Endothelial cell of umbilical vein (primary cell): ENCODE data around the gene LYSMD4. TPM values are rescaled to one million over a fixed set of nuclear protein-coding genes. Genes with fewer than 3 reads are reported as not detected.

Experiments
- BruUV-seq: library from RNA; stranded (reverse); fragments of 400-500 nt; replicated peaks from 2 replicates; lab custom pipeline; 2021; lab: Mats Ljungman, UMichigan
- CTCF ChIA-PET: fragments of 300-600, 350-600 bp; sonication (Branson Sonifier 250); formaldehyde crosslinking; loops from one replicate; lab custom pipeline; 2021; ENCODE audit warnings: antibody characterized with exemption, inconsistent platforms; lab: Charles Lee
- POLR2A ChIA-PET: fragments of 300-600, 350-600 bp; sonication (Branson Sonifier 250); formaldehyde crosslinking; loops from one replicate; lab custom pipeline; 2021; ENCODE audit warnings: antibody characterized with exemption, inconsistent platforms; lab: Charles Lee
- DNase-seq: peaks from one replicate; pipeline ENCODE4 v3.0.0-alpha.2; 2011; ENCODE audit warnings: low read depth, low spot score
- FAIRE-seq: peaks from 2 replicates; lab custom pipeline; 2011; peaks lifted over from hg19 to GRCh38; lab: Jason Lieb, UNC
- H2AFZ ChIP-seq: 2 replicates; pipeline ENCODE4 v1.6.0; 2012; ENCODE audit warnings: low read depth, low read length, control low read depth, inconsistent platforms
- H3K27ac ChIP-seq: 2 replicates; pipeline ENCODE4 v1.5.1; 2011; ENCODE audit warnings: low read depth, mild to moderate bottlenecking, control low read depth, low read length, moderate library complexity; ENCODE audit not compliant: insufficient read depth
- H3K27me3 ChIP-seq, 2 experiments: 2 replicates each; pipeline versions ENCODE4 v1.6.0 to v1.6.1; 2011; ENCODE audit warnings: low read length in 2 of 2, mixed read lengths in 1 of 2; ENCODE audit not compliant: control insufficient read depth in 2 of 2, insufficient read depth in 2 of 2
- H3K36me3 ChIP-seq, 2 experiments: 2 replicates in 1 of 2; 3 replicates in 1 of 2; pipeline ENCODE4 v1.5.1; 2011; ENCODE audit warnings: low read length in 2 of 2, mild to moderate bottlenecking in 1 of 2, moderate library complexity in 1 of 2; ENCODE audit not compliant: control insufficient read depth in 2 of 2, insufficient read depth in 2 of 2; ENCODE audit errors: extremely low read depth in 1 of 2
- H3K4me1 ChIP-seq: 3 replicates; pipeline ENCODE4 v1.5.1; 2011; ENCODE audit warnings: mild to moderate bottlenecking, low read length; ENCODE audit not compliant: control insufficient read depth, insufficient read depth; ENCODE audit errors: extremely low read depth
- H3K4me2 ChIP-seq: 2 replicates; pipeline ENCODE4 v1.6.1; 2011; ENCODE audit warnings: low read length, control low read depth, mixed read lengths; ENCODE audit not compliant: insufficient read depth
- H3K4me3 ChIP-seq, 3 experiments: fragments of 200-600 bp in 1 of 3; sonication (generic), shearing (Covaris generic) in 1 of 3; replicated peaks in 1 of 3; 2 replicates each; pipeline ENCODE4 v1.5.1; 2011 to 2016; ENCODE audit warnings: control low read depth in 3 of 3, low read length in 3 of 3, mild to moderate bottlenecking in 2 of 3, inconsistent platforms in 1 of 3, low read depth in 1 of 3, moderate library complexity in 1 of 3; ENCODE audit not compliant: insufficient read depth in 1 of 3
- H3K79me2 ChIP-seq: 2 replicates; pipeline ENCODE4 v1.6.0; 2012; ENCODE audit warnings: low read length, inconsistent platforms; ENCODE audit not compliant: control insufficient read depth, insufficient read depth
- H3K9ac ChIP-seq: replicated peaks from 2 replicates; pipeline ENCODE3; 2011; ENCODE audit warnings: low read length, control low read depth; ENCODE audit not compliant: insufficient read depth; ENCODE audit errors: extremely low read depth
- H3K9me1 ChIP-seq: replicated peaks from 3 replicates; pipeline ENCODE4 v1.6.0; 2011; ENCODE audit warnings: mild to moderate bottlenecking, low read length; ENCODE audit not compliant: control insufficient read depth, insufficient read depth; ENCODE audit errors: extremely low read depth
- H3K9me3 ChIP-seq: replicated peaks from 2 replicates; pipeline ENCODE4 v1.5.1; 2012; ENCODE audit warnings: low read length, inconsistent platforms; ENCODE audit not compliant: control insufficient read depth, insufficient read depth
- H4K20me1 ChIP-seq: replicated peaks from 2 replicates; pipeline ENCODE3; 2011; ENCODE audit warnings: mild to moderate bottlenecking, low read length; ENCODE audit not compliant: control insufficient read depth, insufficient read depth; ENCODE audit errors: extremely low read depth
- CTCF ChIP-seq, 2 donors: IDR thresholded peaks; 1 replicate in 1 of 2; 2 replicates in 1 of 2; pipeline ENCODE4 v1.5.1; 2011; ENCODE audit warnings: low read length in 2 of 2, mild to moderate bottlenecking in 2 of 2, moderate library complexity in 2 of 2, control low read depth in 1 of 2, inconsistent platforms in 1 of 2, low read depth in 1 of 2; ENCODE audit not compliant: insufficient read depth in 1 of 2; ENCODE audit errors: extremely low read depth in 1 of 2
- EZH2 ChIP-seq: IDR thresholded peaks from 2 replicates; pipeline ENCODE4 v1.6.1; 2012; ENCODE audit warnings: borderline replicate concordance, low read depth, mild to moderate bottlenecking, moderate library complexity, low read length, inconsistent platforms; ENCODE audit not compliant: severe bottlenecking
- FOS ChIP-seq: IDR thresholded peaks from 2 replicates; pipeline ENCODE4 v1.6.1; 2011; ENCODE audit warnings: mild to moderate bottlenecking, low read length, moderate library complexity, borderline replicate concordance; ENCODE audit not compliant: insufficient read depth
- GATA2 ChIP-seq: IDR thresholded peaks from 2 replicates; pipeline ENCODE4 v1.7.0; 2011; ENCODE audit warnings: low read depth, mild to moderate bottlenecking, moderate library complexity, mixed read lengths, low read length; ENCODE audit not compliant: insufficient read length, insufficient read depth
- JUN ChIP-seq: IDR thresholded peaks from 2 replicates; pipeline ENCODE4 v1.6.1; 2011; ENCODE audit warnings: borderline replicate concordance, low read depth; ENCODE audit not compliant: insufficient read length, insufficient read depth
- MAX ChIP-seq: IDR thresholded peaks from 2 replicates; pipeline ENCODE4 v1.6.1; 2011; ENCODE audit not compliant: insufficient read depth, insufficient read length
- MYC ChIP-seq: IDR thresholded peaks from one replicate; pipeline ENCODE4 v1.6.1; 2011; ENCODE audit warnings: mild to moderate bottlenecking, low read depth, low read length
- POLR2A ChIP-seq: IDR thresholded peaks from 2 replicates; pipeline ENCODE4 v1.6.1; 2012; ENCODE audit warnings: low read depth, mild to moderate bottlenecking, control low read depth, low read length
- POLR2AphosphoS5 ChIP-seq: IDR thresholded peaks from 2 replicates; pipeline ENCODE4 v1.6.1; 2012; ENCODE audit warnings: low read depth, mild to moderate bottlenecking, control low read depth, low read length, moderate library complexity; ENCODE audit not compliant: insufficient read depth
- dilution Hi-C: fragments of 300-500 bp; cut with MboI; formaldehyde crosslinking; loops from one replicate; pipeline ENCODE4 v1.15.0; 2019; ENCODE audit warnings: low sequenced_read_pairs; ENCODE audit not compliant: extremely low pct_ligation_motif_present
- intact Hi-C: fragments of 100-400 bp; cut with micrococcal nuclease; formaldehyde crosslinking; loops from one replicate; pipeline ENCODE4 v1.10.0; 2022
- polyA plus RNA-seq, 4 experiments: library from polyadenylated mRNA; depleted of rRNA in 3 of 4; stranded (reverse) in 3 of 4; unstranded in 1 of 4; fragments of >200 nt; gene quantifications; 2 replicates each; pipeline versions ENCODE4 v1.2.1 to v1.2.3, GENCODE V29; 2011 to 2012; ENCODE audit warnings: missing spikeins in 1 of 4
- small RNA-seq: library from RNA; depleted of rRNA; stranded (forward); fragments of <200 nt; gene quantifications from one replicate; pipeline ENCODE3, GENCODE V24; 2012; ENCODE audit warnings: low replicate concordance, low read depth; ENCODE audit not compliant: insufficient read depth, insufficient read length
- total RNA-seq: library from RNA; stranded (reverse); gene quantifications from 2 replicates; pipeline ENCODE4 v1.2.3, GENCODE V29; 2021

LYSMD4 gene
- total and polyA plus RNA-seq, 2 donors (not counting 3 experiments of a cell fraction or from before 2014, with no cell fraction given): 7.0 to 7.1 TPM

- ChIA-PET POLR2A (no interaction called here), CTCF (no interaction called here)
- Histone ChIP-seq H3K9me3 (no peaks in the 10 kb centered on the region), H3K9ac (no peak overlapping the region), H3K4me1 (peaks cover 12% of the 10 kb centered on the region), H3K9me1 (no peaks in the 10 kb centered on the region), H4K20me1 (no peaks in the 10 kb centered on the region), H3K4me3 (no peak overlapping the region), H2AFZ (no peak overlapping the region), H3K27me3 (no peaks in the 10 kb centered on the region), H3K27ac (no peak overlapping the region), H3K4me2 (no peak overlapping the region), H3K36me3 (peaks cover 1 to 8% of the 10 kb centered on the region in 2 experiments), H3K79me2 (no peaks in the 10 kb centered on the region)
- DNase-seq: no peak
- no peak for TF ChIP-seq EZH2
- no peak for TF ChIP-seq MAX
- TF ChIP-seq MYC: no peak
- no peak for TF ChIP-seq JUN
- no peak for TF ChIP-seq POLR2AphosphoS5
- TF ChIP-seq GATA2: no peak
- no peak for TF ChIP-seq FOS
- TF ChIP-seq POLR2A: no peak
- no peak for TF ChIP-seq CTCF (IDR thresholded peaks at IDR 0.05; ENCODE audit: extremely low read depth in 1 of 2, insufficient read depth in 1 of 2, low read depth in 1 of 2, low read length in 2 of 2)
- intact Hi-C loops: no loop called here
- dilution Hi-C loops: no loop called here
- BruUV-seq: no TSS peak
- FAIRE-seq: no peak
Observed at GRCh38 chr15:99677540-99678134, 55.6 kb downstream of the LYSMD4 start.

Small RNA genes within 50 kb of the gene (small RNA-seq; reads per million reads assigned to genes)
- gene RF00019: not detected

Other genes with a start within 250 kb of the LYSMD4 start
- gene MEF2A, start 167.5 kb downstream of the LYSMD4 start, total RNA-seq: 45.3 and 50.1 TPM in 2 replicates
- 38.0 and 43.3 TPM in 2 replicates for gene MEF2A, start 167.5 kb downstream of the LYSMD4 start, polyA plus RNA-seq